ENCODE results near the gene CCL18.
"Not testable (repeated sequence)": the region's sequence is repeated elsewhere in the genome, so short reads cannot be mapped to it uniquely, and the experiment has no call there.

CCL18 gene

GRCh38 chr17:36072431-36073121 lies 8.5 kb downstream of the CCL18 start:
- DNase-seq = peak; percentile 36

- no peak for DNase-seq
Measured at GRCh38 chr17:36074365-36074764, 10.3 kb downstream of the CCL18 start.

- not testable (repeated sequence) for DNase-seq
Measured at GRCh38 chr17:36081681-36082471, 17.8 kb downstream of the CCL18 start.

DNA sequence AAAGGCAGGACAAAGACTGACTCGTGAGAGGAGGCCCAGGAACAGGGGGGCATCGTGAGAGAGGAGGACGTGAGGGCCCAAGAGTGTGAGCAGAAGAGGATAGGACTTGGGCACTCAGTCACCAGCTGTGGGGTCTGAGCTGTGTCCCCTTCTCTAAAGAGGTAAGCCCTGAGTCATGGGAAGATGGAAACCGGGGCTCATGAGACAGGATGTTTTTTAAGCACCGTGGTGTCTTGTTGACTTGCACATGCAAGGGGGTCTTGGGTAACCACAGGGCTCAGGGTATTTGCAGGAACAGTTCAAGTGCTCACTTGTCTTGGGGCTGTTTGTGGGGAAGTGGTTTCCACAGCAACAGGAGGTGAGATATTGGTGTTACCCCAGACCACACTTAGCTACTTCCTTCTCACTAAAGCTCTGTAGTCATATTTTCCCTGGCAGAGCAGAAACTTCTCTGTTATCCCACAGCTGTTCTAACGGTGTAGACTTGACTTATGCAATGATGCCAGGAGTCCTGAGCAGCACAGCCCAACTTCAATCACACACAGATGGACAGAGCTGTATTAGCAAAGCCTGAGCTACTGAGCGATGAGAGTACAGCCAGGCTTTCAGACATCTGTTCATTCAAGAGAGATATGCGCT lies 18.5 kb downstream of the CCL18 start:
- peak; percentile 30 for DNase-seq

- not testable (repeated sequence) for DNase-seq
Measured at GRCh38 chr17:36083691-36084090, 19.6 kb downstream of the CCL18 start.

DNA sequence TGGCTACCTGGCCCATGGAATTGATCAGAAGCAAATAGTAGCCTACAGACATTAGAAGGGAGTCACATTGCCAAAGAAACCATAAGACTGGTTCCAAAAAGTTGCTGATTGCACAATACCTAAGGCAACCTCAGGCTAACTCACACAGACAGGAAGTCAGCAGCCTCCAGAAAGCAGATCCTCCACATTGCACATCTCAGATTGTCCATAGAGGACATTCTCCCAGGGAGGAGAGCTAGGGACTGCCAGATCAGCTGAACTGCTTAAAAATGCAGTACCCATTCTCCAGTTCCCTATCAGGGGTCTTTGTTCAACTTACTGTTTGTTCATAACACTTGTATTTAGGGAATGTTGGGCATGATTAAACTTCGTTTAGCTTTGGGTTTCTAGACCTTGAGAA lies 21.7 kb downstream of the CCL18 start:
- DNase-seq = no peak

- DNase-seq = no peak
Measured at GRCh38 chr17:36086791-36087190, 22.7 kb downstream of the CCL18 start.

DNA sequence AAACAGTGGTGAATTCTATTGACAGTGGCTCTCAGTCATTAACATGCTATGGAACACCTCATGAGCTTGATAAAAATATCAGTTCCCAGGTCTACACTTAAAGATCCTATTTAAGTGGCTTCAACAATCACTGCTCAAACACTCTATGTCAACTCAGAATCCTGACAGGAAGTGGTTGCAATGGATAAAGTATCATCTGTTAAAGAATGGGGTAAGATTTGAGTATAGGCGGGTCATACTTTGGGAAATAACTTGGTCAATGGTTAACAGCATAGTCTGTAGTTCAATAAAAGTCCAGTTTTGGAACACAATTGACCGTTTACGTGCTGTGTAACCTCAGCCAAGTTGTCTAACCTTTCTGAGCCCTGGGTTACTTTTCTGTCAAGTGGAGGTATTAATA lies 23.4 kb downstream of the CCL18 start:
- DNase-seq = not testable (repeated sequence)

- DNase-seq = not testable (repeated sequence)
Measured at GRCh38 chr17:36087897-36088572, 24.0 kb downstream of the CCL18 start.

GRCh38 chr17:36088670-36089338 lies 24.7 kb downstream of the CCL18 start:
- no peak for DNase-seq

DNA sequence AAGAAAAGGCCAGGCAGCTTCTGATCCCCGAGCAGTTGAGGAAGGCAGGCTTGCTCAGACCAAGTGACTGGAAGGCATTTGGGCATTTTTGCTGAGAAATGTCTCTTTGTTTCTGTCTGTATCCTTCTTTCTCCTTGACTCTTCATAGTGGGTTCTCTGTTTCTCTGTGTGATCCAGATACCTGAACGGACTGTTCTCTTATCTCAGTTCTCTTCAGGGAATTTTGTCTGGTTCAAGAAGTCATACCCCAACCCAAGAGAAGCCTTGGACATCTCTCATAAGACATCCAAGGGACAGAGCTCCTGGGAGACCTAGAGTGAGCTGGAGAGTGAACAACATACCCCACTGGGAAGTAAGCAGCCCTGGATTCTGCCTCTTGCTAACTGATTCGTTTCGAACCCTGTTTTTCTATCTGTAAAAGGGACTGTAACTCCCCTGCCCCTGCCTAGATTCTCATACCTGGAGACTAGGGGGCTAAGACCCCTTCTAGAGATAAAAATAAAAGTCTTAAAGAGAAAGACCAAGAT lies 25.3 kb downstream of the CCL18 start:
- no peak for DNase-seq

DNA sequence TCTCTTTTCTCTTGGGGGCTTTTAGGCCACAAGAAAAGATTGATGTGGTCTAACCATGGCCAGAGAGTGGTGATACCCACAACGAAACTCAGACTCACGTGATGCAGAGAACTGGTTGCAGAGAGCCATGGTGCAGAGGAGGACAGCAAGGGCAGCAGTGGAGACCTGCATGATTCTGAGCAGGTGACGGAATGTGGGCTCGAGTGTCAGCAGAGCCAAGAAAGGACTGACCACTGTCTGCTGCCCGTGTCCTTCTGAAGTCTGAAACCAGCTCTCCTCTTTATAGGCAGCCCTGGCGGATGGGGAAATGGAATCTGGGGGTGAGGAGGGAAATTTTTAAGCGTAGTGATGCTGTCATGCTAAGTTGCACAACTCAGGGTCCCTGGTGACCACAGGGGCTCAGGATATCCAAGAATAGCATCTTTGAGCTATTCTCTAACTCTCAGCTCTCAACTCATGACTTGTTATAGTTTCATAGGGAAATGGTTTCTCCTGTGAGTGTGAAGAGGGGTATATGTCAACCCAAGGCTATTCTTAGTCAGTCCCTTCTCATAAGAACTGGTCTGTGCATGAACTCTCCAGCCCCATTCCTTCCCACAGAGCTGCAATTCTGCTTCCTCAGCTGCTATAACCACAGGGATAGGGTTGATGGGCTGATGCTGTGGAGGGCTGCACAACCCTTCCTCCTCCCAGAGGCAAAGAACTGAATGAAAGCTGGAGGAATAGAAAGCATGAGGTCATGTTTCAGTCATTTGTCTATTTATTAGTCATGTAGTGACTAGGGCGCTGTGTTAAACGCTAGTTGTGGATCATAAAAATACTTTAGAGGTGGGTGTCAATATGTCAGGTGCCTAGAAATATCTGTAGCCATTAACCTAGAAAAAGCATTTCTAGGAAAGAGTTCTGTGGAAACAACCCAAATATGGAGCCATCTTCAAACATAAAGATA lies 26.1 kb downstream of the CCL18 start, which contains the start of gene CCL3:
TSS of gene CCL3 (minus strand) at position 256 of the 949 bp plus-strand sequence. CDS start at position 171, 85 bp downstream.
- DNase-seq = no peak

- no peak for DNase-seq
Measured at GRCh38 chr17:36092230-36092629, 28.2 kb downstream of the CCL18 start.

GRCh38 chr17:36092715-36093114 lies 28.6 kb downstream of the CCL18 start:
- not testable (repeated sequence) for DNase-seq

DNA sequence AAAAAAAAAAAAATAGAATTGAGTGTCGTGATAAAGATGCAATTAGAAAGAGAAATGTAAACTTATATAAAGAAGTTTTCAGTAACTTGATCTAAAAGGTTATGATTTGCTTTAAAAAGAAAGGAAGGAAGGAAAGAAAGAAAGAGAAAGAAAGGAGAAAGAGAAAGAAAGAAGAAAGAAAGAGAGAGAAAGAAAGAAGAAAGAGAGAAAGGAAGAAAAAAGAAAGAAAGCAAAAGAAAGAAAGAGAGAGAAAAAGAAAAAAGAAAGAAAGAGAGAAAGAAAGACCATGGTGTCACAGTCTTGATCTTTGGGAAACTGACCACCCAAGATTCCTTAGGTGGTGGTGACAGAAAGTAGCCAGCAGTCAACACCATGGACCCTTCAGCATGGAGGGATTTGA lies 30.2 kb downstream of the CCL18 start:
- DNase-seq = no peak

GRCh38 chr17:36094746-36095145 lies 30.7 kb downstream of the CCL18 start:
- DNase-seq = no peak

GRCh38 chr17:36095992-36096391 lies 31.9 kb downstream of the CCL18 start:
- DNase-seq = no peak

DNA sequence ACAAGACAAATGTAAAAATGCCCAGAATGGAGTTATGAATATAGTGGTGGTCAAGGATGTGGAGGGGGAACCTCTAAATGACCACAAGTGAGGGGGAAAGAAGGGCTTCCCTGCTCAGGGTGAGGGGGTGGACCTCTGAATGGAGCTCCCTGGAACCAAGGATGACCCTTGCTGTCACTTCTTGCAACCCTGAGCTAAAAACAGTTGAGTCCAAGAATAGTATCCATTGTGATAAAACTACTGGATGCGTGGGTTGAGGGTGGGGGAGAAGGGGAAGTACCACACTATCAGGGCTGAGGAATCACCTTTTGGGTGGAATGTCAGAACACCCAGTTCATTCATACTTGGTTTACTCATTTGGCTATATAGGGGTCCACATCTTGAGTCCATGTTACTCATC lies 34.9 kb downstream of the CCL18 start:
- not testable (repeated sequence) for DNase-seq

GRCh38 chr17:36103401-36103975 lies 39.4 kb downstream of the CCL18 start, which contains the start of gene CCL4:
Gene CCL4 (plus strand): TSS chr17:36103827. CDS start chr17:36103906, 79 bp downstream.
- DNase-seq = not testable (repeated sequence)

- not testable (repeated sequence) for DNase-seq
Measured at GRCh38 chr17:36104246-36104645, 40.2 kb downstream of the CCL18 start.
